Activated CD8-positive, alpha-beta memory T cell treated with anti-CD3 and anti-CD28 coated beads, Interleukin-2, amount 50 U/mL, for 24 hours (primary cell): ENCODE data around the gene ADGRV1.
"Not testable (repeated sequence)": the region's sequence is repeated elsewhere in the genome, so short reads cannot be mapped to it uniquely, and the experiment has no call there.

Experiments
- DNase-seq: peaks from one replicate; pipeline ENCODE4 v3.0.0-alpha.2; 2020; ENCODE audit errors: extremely low read depth

ADGRV1 gene

DNA sequence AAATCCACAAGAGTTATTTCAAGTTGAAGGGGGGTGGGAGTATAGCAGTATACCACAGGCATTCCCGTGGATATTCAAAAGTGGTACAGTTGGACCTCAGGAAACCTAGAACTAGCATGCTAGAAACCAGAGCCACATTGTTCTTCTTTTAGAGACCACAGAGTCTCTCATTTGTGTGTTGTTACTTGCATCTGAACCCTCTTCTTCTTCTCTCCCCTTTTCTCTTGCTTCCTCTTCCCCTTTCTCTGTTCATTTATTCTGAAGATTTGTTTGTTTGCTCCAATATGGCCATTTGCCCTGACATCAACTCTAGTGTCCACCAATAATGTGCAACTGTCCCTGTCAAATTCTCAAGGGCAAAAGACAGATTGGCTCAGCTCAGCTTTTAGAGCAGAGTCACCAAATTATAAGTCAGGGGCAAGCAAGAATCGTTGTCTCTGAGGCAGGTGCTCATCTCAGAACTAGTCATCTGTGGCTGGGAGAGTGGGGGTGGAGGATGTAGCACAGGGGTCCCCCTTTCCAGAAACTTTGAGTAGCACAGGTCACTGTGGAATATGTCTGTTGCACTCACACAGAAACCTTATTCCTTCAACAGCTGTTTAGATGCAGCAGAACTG, 503.5 kb downstream of the ADGRV1 start:
- no peak for DNase-seq

- not testable (repeated sequence) for DNase-seq
Observed at GRCh38 chr5:91063098-91063690, 504.6 kb downstream of the ADGRV1 start.

DNA sequence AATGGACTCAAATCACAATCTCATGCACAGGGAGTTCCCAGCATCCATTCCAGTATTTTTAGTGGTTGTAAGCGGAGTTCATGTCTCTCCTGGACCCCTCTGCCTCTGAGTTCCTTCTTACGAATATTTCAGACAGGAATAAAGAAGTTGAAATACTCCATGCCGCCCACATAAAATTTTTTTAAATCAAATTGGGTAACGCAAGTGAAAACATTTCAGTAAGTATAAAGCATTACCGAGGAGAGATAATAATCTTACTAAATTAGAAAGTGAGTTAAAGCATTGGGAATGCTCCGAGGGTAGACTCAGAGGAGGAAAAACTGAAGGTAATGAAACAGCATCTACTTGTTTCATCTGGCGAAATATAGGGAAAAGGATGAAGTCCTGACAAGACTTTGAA, 506.9 kb downstream of the ADGRV1 start:
- DNase-seq, result no peak

DNA sequence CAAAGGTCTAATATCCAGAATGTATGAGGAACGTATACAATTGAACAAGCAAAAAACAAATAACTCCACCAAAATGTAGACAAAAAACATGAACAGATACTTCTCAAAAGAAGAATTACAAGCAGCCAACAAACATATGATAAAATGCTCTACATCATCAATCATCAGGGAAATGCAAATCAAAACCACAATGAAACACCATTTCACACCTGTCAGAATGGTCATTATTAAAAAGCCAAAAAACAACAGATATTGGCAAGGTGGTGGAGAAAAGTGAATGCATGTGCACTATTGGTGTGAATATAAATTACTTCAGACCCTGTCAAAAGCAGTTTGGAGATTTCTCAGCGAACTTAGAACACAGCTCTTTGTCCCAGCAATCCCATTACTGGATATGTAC, 510.8 kb downstream of the ADGRV1 start:
- DNase-seq, result no peak

DNA sequence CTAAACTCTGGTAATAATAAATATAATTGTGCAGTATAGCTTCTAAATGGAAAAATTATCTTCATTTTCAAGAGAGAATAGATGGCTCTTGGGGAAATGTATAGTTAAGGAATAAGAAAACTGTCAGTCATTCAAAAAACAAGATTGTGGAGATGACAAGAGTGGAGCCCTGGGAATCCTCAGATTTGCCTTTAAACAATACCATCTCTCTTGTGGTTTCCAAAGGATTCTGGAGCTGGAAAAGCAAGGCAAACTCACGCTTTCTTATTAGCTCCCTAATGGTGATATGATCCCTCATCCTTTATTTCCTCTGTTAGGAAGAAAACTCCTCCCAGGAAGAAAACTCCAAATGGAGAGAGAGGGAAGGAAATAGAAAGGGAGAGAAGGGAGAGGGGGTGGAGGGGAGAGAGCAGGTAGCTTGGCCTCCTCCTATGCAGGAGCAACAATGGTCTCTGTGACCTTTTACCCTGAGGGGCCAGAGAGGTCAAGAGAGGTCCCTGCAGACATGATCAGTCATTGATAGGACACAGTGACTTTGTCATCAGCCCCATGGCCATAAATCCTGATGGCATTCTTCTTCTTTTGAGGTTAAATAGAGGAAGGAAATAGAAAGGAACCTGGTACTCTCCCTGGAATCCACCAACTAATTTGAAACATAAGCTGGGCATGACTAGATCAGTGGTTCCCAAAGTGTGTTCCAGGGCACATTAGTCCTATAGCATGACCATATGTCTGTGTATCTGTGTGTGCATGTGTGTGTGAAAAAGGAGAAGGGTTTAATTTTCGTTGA, 512.4 kb downstream of the ADGRV1 start:
- no peak for DNase-seq

DNA sequence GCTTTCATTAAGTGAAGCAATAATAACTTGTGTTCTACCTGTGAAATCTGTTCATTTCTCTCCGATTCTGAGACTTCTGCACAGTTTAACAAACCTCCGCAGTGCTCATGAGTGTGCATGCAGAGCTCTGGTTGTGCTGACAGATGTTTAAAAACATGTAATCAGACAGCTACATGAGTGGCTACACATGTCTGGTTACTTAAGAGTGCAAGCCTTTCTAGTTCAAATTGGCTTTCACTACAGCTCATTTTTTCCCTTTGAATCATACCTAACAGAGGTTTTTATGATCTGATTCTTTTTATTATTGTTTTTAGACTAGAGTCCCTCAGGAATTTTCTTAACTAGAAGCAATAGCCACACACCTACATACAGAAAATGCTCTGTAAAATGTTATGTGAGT, 514.3 kb downstream of the ADGRV1 start:
- no peak for DNase-seq

DNA sequence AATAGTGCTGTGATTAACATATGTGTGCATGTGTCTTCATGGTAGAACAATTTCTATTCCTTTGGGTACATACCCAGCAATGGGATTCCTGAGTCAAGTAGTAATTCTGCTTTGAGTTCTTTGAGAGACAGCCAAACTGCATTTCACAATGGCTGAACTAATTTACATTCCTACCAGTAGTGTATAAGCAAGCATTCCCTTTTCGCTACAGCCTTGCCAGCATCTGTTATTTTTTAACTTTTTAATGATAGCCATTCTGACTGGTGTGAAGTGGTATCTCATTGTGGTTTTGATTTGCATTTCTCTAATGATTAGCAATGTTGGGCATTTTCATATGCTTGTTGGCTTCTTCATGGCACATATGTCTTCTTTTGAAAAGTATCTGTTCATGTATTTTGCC, 516.0 kb downstream of the ADGRV1 start:
- no peak for DNase-seq

- DNase-seq, result no peak
Observed at GRCh38 chr5:91076138-91076537, 517.5 kb downstream of the ADGRV1 start.

DNA sequence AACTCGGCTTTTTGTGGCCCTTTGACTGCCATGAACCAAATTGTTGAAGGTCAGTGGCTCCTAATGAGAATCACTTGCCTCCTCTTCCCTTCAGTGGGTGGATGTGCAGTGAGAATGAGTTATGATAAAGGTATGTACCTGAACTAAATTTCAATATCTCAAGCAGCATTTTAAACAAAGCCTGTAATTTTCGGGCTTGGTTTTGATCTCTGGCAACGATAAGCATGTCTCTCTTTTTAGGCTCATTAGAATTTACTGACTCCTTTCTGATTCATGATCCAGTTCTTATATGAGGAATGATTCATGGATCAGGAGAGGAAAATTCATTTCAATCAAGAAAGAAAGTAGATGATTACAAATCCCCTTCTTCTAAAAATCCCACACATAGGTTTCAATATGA, 519.0 kb downstream of the ADGRV1 start:
- no peak for DNase-seq

DNA sequence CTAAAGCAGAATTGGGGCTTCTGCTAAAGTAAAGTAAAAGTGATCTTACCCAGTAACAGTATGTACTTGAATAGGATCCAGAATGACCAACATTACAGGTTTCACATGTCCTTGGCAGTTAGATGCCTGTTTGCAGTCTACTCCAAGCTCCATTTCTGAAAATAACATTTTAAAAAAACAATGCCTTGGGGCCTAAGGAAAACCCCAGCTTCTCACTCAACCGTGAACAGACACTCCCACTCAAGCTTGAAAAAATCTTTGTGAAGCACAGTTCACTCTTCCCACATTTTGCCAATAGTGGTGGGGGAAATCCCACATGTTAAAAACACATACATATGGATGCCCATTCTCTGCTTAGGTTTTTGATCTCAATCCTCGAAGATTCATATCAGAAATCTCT, 520.4 kb downstream of the ADGRV1 start:
- DNase-seq, result no peak

DNA sequence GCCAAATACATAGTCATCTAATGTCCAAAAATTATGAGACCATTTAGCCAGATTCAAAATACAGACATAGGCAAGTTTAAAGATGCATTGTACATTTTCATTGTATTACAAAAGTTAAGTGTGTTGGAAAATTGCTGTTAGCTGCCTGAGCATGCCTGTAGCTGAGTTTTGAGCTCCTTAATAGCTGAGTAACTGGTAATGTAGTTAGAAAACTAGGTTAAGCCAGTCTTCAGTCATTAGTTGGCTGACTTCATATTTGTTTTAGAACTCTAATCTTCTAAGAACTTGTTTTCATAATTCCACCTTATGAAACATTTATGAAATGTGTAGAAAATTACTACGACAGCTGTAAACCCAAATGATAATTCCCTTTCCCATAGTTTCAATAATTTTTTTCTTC, 531.2 kb downstream of the ADGRV1 start:
- no peak for DNase-seq

DNA sequence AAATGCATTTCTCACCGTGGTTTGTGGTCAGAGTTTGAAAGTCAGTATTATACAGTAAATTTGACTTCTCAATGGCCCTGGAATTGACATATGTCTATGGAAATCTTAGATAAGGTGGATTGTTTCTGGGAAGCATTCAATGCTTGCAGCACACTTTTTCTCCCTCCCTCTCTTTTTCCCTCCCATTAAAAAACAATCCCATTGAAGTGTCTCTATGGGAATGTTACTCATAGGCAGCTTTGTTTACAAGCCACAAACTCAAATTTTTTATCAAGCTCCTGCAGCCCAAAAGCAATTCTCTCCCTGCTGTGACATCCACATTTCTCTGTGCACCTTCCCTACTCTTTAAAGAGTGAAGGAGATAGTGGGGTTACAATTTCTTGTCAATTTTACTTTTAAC, 532.4 kb downstream of the ADGRV1 start:
- no peak for DNase-seq

- DNase-seq, result no peak
Observed at GRCh38 chr5:91091471-91092234, 533.1 kb downstream of the ADGRV1 start.

DNA sequence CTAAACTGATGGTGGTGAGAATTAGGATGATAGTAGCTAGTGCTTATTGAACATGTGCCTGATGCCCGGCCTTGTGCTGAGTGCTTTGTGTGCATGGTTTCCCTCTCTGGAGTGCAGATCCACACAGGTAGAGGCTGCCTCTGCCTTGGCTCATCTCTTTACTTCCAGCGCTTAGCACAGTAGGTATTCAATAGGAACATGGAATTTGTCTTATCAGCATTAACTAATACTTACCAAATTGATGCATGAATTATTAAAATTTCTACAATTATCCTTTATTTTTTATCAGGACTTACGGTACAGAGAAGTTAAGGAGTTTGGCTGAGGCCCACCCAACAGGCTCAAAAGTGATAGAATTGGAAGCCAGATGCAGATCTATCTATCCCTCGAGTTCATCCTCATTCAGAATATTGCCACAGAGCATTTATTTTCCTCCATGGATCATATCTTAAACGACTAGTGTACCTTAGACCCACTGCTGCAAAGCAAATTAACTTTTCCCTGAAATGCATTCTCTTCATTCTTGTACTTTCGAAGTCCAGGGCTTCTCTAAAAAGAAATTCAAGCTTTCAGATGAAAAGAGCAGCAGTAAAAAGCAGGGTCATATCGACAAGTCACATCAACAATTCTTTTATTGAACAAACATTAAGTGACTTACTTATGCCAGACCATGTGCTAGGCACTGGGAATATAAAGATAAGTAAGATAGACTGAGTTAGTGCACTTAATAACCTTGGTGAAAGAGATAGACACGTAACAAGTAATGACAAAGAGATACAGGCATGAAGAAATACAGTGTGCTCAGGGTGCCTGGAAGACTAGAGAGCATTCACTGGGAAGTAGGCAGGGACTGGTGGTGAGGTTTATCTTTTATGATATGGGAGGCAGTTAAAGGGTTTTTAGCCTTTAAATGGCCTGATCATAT, 534.5 kb downstream of the ADGRV1 start:
- no peak for DNase-seq

DNA sequence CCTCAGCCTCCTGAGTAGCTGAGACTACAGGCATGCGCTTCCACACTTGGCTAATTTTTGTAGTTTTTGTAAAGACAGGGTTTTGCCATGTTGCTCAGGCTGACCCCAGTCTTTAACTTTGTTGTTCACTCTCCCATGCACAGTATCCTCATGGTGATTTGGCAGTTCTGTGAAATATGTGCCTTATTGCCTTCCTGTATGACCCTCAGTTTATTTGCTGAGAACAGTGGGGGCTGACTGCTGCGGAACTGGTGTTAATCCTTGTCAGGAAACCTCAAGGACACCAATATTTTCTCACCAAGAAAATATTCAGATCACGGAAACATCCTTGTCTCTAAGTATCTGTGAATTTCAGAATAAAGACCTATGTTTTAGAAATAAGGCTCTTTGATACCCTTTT, 536.7 kb downstream of the ADGRV1 start:
- DNase-seq, result no peak

GRCh38 chr5:91095786-91096385, 537.3 kb downstream of the ADGRV1 start:
- no peak for DNase-seq

DNA sequence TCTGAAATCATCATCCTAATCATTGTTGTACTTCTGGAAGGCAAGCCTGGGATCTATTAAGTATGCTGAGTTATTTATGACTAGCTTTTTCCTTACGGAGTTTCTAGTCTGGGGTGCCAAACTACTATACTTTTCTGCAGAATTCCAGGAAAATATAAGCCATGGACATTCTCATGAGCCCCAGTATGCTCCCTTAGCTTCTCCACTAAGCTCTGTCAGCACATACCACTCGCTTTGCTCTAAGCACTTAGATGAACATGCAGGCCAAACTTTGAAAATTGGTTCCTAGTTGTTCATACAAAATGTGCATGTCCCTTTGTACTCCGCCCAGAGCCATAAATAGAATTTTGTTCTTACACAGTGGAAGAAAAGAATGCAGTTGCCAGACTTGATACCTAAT, 539.9 kb downstream of the ADGRV1 start:
- no peak for DNase-seq

GRCh38 chr5:91101600-91102379, 543.2 kb downstream of the ADGRV1 start:
- DNase-seq, result peak; percentile 4

- DNase-seq, result no peak
Observed at GRCh38 chr5:91103353-91104061, 544.9 kb downstream of the ADGRV1 start.

DNA sequence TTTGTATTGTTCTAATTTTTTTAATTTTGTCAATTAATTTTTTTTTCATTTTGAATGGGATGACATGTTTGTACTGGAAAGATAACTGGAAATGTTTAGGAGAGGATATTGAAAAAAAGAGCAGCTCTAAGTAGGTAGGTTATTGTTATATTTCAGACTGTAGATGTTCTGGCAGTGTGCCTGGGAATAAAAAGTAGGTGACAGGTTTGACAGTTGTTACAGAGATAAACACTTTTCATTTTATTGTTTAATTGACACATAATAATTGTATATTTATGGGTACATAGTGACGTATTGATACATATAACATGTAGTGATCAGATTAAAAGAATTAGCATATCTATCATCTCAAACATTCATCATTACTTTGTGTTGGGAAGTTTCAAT, 545.5 kb downstream of the ADGRV1 start:
- no peak for DNase-seq
